HG02571 (cell line): ENCODE data around the gene THEMIS2.

Source experiments
- ATAC-seq: cut with Tn5 transposase; IDR thresholded peaks from one replicate; pipeline ENCODE4 v1.9.1; 2021; ENCODE audit warnings: mild to moderate bottlenecking, moderate library complexity; ENCODE audit not compliant: unreplicated experiment

Gene THEMIS2

DNA sequence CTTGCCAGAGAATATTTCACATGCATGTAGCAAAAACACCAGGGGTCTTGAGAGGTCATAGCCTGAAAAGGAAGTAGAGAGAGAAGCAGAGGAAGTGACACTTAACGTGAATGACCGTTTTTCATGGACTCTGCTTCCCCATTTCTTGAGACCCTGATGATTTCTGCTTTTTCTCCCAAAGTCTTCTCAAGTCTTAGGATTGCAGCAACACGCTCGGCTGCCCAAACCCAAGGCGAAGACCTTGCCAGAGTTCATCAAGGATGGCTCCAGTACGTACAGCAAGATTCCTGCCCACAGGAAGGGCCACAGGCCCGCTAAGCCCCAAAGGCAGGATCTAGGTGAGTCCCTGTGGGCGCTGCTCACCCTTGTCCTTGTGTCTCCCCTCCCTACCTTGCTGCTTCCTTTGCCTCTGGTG, 12.8 kb downstream of the THEMIS2 start:
- no peak for ATAC-seq

GRCh38 chr1:27885621-27886352, 13.4 kb downstream of the THEMIS2 start:
- no peak for ATAC-seq

DNA sequence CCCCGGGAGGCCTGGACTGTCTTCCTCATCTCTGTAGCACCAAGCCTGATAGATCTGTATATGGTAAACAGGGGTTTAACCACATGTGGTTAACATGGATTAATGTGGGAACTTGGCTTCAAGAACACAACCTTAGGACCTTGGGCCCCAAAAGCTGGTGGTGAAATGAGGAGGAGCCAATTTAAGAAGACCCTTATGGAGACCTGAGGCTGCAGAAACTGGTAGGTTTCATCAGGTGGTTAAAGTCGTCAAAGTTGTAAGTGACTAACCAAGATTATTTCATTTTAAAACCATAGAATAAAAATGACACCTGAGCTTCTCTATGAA, 14.0 kb downstream of the THEMIS2 start:
- ATAC-seq = no peak

DNA sequence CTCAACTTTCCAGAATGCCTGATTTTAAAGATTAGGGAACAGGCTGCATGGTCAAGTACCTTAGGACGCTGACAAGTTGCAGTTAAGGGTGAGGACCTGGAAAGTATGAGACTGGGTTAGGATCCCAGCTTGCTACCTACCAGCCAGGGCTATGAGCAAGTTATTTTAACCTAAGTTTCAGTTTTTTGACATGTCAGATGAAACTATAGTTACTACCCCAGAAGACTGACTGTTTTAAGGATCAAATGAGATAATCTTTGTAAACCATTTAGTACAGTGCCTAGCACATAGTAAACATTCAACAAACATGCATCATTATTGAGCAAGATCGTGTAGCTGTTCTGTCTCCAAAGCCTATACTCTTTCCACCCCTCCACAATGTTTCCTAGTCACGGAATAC, 14.4 kb downstream of the THEMIS2 start:
- ATAC-seq = no peak

GRCh38 chr1:27887215-27888021, 15.1 kb downstream of the THEMIS2 start:
- no peak for ATAC-seq

- ATAC-seq = no peak
These were observed 17.2 kb downstream of the THEMIS2 start for GRCh38 chr1:27889506-27889905.

- ATAC-seq = peak; percentile 44
These were observed 19.0 kb downstream of the THEMIS2 start for GRCh38 chr1:27891196-27891889.

GRCh38 chr1:27894521-27894920, 22.2 kb downstream of the THEMIS2 start:
- no peak for ATAC-seq

- ATAC-seq = no peak
These were observed 34.4 kb downstream of the THEMIS2 start for GRCh38 chr1:27906759-27907158.

GRCh38 chr1:27912429-27912828, 40.1 kb downstream of the THEMIS2 start:
- no peak for ATAC-seq

DNA sequence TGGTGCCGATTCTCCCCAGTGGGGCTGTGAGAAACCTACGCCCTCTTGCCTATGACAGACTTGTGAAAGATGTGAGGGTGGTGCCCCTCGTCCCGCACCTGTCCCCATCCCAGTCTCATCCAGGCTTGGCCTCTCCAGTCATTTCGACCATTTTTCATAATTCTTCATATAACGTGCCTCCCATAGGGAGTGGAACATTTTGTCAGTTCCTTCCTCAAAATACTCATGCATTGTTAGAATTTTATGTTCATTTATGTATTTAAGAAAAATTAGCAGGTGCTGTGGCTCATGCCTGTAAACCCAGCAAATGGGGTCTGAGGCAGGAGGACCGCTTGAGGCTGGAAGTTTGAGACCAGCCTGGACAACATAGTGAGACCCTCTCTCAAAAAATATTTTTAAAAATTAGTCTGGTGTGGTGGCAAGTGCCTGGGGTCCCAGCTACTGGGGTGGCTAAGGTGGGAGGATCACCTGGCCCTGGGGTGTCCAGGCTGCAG, 42.8 kb downstream of the THEMIS2 start:
- ATAC-seq = no peak

GRCh38 chr1:27922272-27922671, 49.9 kb downstream of the THEMIS2 start:
- no peak for ATAC-seq

DNA sequence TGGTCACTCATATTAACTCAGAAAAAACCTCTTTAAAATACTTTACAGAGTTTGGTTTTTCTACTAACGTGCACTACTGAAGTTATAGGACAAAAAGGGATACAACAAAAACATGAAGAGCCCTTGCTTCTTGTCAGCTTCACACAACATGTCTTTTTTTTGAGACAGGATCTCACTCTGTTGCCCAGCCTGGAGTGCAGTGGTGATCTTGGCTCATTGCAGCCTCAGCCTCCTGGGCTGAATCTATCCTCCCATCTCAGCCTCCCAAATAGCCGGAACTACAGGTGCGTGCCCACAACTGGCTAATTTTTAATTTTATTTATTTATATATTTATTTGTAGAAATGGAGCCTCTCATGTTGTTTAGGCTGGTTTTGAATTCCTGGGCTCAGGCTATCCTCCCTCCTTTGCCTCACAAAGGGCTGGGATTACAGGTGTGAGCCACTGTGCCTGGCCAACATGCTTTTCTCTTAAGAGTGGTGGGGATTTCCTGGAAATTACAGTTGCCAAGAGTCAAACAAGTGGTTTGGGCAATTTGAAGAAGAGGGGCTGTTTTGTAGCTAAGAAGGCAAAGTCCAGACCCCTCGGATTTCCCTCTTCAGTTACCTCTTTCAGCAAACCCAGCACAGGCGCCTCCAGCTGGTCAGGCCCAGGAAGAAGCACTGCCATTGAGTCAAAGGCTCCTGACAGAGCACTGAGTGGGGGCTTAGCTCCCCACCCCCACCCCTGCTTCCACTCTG, 56.0 kb downstream of the THEMIS2 start:
- ATAC-seq = no peak

DNA sequence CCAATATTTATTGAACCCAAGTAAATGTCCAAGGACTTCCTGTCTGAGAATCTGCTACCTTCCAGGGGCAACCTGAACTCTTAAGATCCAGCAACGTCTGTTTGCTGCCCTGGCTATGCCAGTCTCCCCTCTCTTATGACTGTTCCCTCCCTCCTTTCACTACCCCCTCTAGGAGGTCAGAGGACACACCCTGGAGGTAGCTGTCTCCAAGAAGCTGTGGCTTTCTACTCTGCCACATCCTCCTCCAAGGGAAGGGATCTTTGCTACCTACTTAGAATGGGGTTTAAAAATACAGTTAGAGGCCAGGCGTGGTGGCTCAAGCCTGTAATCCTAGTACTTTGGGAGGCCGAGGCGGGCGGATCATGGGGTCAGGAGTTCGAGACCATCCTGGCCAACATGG, 58.8 kb downstream of the THEMIS2 start:
- ATAC-seq = no peak

GRCh38 chr1:27931759-27932158, 59.4 kb downstream of the THEMIS2 start:
- no peak for ATAC-seq

DNA sequence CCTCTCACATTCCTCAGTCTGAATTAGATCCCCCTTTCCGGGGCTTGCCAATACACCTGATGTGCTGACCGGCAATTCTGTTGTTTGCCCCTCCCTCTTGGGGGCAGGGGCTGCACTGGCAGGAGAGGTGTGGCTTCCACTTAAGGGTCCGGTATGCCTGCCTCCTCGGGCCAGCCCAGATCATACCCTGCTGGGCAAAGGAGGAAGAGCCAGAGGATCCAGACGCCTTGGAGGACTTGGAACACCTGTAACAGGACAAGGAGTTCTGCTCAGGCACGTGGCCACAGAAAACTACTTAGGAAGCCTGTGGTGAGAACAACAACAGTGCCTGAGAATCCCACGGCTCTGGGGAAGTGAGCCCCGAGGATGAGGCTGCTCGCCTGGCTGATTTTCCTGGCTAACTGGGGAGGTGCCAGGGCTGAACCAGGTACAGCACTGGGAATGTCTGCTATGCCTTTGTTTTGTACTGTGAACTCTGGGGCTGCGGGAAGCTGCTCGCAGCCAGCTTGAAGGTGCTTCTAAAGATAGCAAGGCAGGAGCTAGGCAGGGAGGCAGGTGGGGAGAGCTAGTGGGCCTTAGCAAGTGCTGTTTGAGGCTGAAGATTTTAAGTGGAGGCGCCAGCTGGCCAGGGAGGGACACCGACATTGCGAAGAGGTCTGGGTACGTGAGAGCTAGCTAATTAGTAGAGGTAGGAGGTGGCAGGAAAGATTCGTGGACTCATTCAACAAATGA, 62.6 kb downstream of the THEMIS2 start, which contains the start of gene SMPDL3B:
Gene SMPDL3B, plus strand, starts transcription at position 183 of the 732 bp plus-strand sequence. Its CDS starts 184 bp downstream, at position 367.
- ATAC-seq = no peak

DNA sequence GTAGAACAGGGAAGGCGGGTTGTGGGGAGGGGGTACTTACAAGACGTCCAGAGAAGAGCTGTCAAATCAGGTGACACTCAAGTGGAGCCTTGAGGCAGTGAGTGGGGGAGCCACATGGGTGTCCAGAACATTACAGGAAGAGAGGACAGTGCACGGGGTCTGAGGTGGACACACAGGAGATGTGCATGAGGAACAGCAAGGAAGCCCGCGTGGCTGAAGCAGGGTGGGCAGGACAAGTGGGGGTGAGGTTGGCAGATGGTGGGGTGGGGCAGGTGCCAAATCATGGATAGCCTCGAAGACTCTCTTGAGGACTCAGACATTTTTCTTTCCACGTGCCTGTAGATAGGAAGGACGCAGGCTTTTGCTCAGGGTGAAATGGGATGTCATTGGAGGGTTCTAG, 63.4 kb downstream of the THEMIS2 start:
- no peak for ATAC-seq
